ENCODE results near the gene FAM53B.
A peak's percentile ranks its signal among the peaks of the same experiment; 100 is the strongest.

Gene FAM53B

DNA sequence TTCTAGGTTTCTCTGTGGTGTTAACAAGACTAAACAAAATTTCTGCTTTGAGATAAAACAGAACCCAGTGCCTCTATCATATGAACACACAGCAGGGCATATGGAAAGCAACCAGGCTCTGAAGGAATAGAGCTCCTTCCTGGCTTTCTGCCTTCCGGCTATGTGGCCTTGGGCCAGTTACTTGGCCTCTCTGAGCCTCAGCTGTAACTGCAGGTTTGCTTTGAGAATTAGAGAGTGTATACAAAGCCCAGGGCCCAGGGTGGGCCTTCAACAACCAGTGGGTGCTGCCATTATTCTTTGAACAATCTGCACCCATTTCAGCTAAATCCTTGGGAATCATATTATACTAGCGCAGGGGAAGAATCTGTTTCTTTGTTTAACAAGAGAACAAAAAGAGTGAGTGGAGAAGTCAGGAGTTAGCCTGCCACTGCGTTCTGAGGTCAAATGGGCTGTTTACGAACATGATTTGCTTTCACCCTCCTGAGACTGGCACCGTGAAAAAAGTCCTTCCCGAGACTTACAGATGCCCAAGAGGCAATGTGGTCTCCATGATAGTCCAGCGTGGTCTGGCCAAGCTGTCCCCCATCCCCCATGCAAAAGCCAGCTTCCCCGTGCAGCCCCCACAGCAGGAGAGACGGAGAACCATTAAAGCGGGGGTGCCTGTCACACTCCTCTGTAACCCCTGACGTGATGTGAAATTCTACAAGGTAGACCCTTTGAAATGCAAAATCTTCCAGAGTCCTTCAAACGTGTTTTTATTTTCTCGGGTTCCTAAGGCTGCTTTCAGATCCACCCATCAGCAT lies 4.9 kb downstream of the FAM53B start:
- no peaks in the 10 kb centered on the region for H3K27me3 Mint-ChIP-seq
- intact Hi-C loops (cut with micrococcal nuclease): no loop called here
- H3K27ac Mint-ChIP-seq: peak overlapping the region; percentile 75
- peaks cover 53% of the 10 kb centered on the region for H3K36me3 Mint-ChIP-seq (ENCODE audit: low read depth)
- H3K4me3 Mint-ChIP-seq: no peak overlapping the region
- H3K9me3 Mint-ChIP-seq: no peaks in the 10 kb centered on the region
- H3K4me1 Mint-ChIP-seq (ENCODE audit: low read depth): peaks cover 82% of the 10 kb centered on the region

DNA sequence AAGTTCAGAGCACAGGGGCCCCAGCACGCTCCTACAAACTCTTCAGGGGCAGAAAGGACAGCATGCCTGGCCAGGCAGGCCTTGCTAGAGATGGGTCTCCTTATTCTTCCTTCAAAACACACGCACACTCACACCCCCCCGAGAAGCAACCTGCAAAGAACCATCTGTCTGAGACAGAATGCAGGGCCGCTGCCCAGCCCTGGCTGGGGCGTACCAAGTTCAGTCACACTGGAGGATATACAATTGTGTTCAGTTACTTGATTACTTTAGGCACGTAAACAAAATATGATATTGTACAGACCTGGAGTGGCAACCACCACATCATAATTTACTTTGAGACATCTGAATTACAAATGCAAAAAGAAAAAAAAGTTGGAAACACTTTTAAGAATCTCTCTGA lies 5.7 kb downstream of the FAM53B start:
- H3K4me1 Mint-ChIP-seq (ENCODE audit: low read depth): peaks cover 91% of the 10 kb centered on the region
- intact Hi-C loops (cut with micrococcal nuclease): no loop called here
- no peaks in the 10 kb centered on the region for H3K27me3 Mint-ChIP-seq
- peak overlapping the region; percentile 75 for H3K27ac Mint-ChIP-seq
- H3K4me3 Mint-ChIP-seq: no peak overlapping the region
- H3K36me3 Mint-ChIP-seq (ENCODE audit: low read depth): peaks cover 55% of the 10 kb centered on the region
- no peaks in the 10 kb centered on the region for H3K9me3 Mint-ChIP-seq

DNA sequence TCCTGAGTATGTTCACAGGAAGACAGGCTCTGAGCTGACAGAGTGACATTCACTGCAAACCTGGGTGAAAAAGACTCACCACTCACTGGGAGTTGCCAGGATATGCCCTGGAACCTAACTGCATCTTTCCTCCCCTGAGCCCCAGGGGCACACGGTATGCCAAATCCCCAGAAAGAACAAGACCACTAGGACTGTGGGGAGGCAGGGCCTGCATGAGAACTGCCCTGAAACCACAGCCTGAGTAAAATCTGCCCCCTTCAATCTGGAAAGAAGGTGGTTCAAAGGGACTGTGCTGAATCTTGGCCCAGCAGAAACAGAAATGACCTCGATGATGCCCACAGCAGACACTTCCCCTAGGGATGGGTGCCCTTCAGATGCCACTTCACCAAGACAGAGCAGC lies 6.5 kb downstream of the FAM53B start:
- H3K27ac Mint-ChIP-seq: no peak overlapping the region
- no peaks in the 10 kb centered on the region for H3K9me3 Mint-ChIP-seq
- peaks cover 93% of the 10 kb centered on the region for H3K4me1 Mint-ChIP-seq (ENCODE audit: low read depth)
- H3K36me3 Mint-ChIP-seq (ENCODE audit: low read depth): peaks cover 55% of the 10 kb centered on the region
- no peaks in the 10 kb centered on the region for H3K27me3 Mint-ChIP-seq
- H3K4me3 Mint-ChIP-seq: no peak overlapping the region
- intact Hi-C loops (cut with micrococcal nuclease): no loop called here

DNA sequence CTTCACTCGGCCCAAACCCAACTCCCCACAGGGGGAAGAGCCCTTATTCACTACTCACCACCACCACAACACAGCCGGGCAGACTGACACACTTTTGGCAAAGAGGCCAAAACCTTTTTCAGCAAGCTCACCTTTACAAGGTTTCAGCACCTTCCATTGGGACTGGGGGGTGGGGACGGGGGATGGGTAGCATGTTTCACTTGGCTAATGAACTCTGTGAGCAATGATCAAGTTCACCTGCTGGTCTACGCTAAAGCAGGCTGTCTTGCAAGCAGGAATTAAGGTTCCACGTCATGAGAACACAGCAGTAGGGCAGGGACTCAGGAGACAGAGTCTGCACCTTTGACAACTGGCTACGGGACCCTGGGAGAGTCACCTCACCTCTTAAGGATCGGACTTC lies 7.0 kb downstream of the FAM53B start:
- Mint-ChIP-seq H3K4me3 (no peak overlapping the region), H3K36me3 (ENCODE audit: low read depth) (peaks cover 57% of the 10 kb centered on the region), H3K27me3 (no peaks in the 10 kb centered on the region), H3K4me1 (ENCODE audit: low read depth) (peaks cover 93% of the 10 kb centered on the region), H3K27ac (peak overlapping the region; percentile 10), H3K9me3 (no peaks in the 10 kb centered on the region)
- intact Hi-C loops (cut with micrococcal nuclease): no loop called here

DNA sequence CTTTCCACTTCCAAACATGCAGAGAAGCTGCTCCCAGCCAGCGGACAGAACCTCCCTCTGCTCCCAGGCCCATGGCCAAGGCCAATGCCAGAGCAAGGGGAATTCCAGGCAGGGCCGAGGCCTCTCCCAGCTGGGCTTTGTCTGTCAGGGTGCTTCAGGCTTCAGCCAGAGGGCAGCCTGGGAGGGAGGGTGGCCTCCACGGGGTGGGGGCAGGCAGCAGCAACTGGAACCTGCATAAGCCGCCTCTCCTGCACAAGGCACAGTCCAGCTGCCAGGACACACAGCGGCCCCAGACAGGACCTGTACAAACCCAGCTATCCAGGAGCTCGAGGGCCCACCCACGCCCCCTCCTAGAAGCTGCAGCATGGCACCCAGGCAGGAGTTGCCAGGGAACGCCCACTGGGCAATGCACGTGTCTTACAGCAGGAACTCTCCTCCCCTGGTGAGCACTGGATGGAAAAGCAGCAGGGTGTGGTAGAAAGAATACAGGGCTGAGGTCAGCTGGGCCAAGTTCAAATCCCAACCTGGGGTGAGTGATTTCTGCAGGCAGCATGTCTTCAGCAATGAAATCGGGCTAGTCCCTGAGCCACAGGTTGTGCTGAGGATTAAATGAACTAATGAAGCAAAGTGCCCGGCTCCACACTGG lies 7.6 kb downstream of the FAM53B start:
- H3K36me3 Mint-ChIP-seq (ENCODE audit: low read depth): peaks cover 61% of the 10 kb centered on the region
- H3K9me3 Mint-ChIP-seq: no peaks in the 10 kb centered on the region
- no peak overlapping the region for H3K4me3 Mint-ChIP-seq
- H3K27ac Mint-ChIP-seq: peak overlapping the region; percentile 10
- intact Hi-C loops (cut with micrococcal nuclease): no loop called here
- H3K27me3 Mint-ChIP-seq: no peaks in the 10 kb centered on the region
- peaks cover 95% of the 10 kb centered on the region for H3K4me1 Mint-ChIP-seq (ENCODE audit: low read depth)

DNA sequence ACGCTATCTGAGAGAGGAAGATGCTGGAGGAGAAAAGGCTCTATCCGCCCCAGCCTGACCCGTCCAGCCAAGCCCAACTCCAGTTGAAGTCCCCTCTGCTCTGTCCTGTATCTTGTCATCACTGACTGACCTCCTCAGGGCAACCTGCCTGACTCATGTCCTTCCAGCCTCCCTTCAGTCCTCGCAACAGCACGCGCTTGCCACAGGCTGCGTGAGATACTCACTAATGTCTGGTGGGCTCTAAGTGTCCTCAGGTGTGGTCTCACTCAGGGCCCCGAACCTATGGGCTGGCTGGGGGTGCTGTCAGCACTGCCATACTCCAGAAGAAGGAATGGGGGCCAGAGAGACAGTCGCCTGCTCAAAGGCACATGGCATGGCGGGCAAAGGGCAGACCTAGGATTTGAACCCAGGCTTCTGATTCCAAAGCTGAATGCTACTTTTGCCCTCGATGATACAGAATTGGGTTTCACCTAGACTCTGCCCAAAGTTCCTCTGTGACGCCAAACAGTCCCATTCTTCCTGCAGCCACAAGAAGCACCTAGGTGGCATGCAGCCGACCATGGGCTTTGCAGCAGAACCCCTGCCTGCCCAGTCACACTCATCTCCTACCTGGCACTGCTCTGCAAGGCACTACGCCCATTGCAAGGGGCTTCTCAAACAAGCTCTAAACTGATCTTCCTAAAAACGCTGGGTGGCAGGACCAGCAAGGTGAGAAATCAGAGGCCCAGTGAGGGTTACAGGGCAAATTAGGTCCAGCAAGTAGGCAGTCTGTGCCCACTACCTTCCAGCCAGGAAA lies 8.5 kb downstream of the FAM53B start:
- Mint-ChIP-seq H3K27ac (peak overlapping the region; percentile 10), H3K9me3 (no peaks in the 10 kb centered on the region), H3K36me3 (ENCODE audit: low read depth) (peaks cover 62% of the 10 kb centered on the region), H3K4me1 (ENCODE audit: low read depth) (peaks cover 91% of the 10 kb centered on the region), H3K4me3 (no peak overlapping the region), H3K27me3 (no peaks in the 10 kb centered on the region)
- intact Hi-C loops (cut with micrococcal nuclease): no loop called here

DNA sequence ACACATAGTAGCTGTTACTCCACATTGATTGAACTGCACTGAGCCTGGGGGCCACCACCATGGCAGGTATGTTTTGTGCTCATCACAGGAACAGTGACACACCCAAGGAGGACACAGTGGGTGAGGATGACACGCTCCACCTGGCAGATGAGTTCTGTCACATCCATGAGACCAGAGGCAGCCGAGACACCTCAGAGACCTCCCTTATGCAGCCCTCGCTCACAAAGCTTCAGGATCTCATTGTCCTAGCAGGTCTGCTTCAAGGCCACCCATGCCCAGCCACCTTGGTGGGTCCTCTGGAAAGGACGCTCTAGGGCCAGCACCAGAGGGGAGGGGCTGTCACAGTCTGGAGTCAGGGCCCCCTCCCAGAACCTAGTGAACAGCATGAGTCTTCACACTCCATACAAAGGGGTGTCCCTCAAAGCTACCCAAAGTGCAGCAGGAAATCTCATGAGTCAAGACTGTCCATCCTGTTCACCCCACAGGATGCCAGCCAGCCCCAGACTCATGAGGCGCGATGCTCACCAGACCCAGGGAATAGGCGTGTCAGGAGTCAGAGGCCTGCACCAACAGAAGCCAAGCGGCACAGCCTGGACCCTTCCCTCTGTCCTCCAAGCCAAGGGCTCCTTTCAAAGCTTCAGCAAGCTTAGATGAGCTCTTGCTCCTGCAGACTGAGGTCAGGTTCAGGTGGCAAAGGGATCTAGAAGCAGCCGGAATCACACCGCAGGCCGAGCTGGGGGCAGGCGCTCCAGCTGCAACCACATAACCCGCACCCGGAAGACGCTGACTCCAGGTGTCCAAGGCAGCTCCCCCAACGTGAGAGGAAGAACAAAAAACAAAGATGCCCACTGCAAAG lies 9.6 kb downstream of the FAM53B start:
- H3K27me3 Mint-ChIP-seq: no peaks in the 10 kb centered on the region
- H3K4me1 Mint-ChIP-seq (ENCODE audit: low read depth): peaks cover 90% of the 10 kb centered on the region
- no peaks in the 10 kb centered on the region for H3K9me3 Mint-ChIP-seq
- H3K36me3 Mint-ChIP-seq (ENCODE audit: low read depth): peaks cover 67% of the 10 kb centered on the region
- no peak overlapping the region for H3K4me3 Mint-ChIP-seq
- intact Hi-C loops (cut with micrococcal nuclease): no loop called here
- peak overlapping the region; percentile 52 for H3K27ac Mint-ChIP-seq

DNA sequence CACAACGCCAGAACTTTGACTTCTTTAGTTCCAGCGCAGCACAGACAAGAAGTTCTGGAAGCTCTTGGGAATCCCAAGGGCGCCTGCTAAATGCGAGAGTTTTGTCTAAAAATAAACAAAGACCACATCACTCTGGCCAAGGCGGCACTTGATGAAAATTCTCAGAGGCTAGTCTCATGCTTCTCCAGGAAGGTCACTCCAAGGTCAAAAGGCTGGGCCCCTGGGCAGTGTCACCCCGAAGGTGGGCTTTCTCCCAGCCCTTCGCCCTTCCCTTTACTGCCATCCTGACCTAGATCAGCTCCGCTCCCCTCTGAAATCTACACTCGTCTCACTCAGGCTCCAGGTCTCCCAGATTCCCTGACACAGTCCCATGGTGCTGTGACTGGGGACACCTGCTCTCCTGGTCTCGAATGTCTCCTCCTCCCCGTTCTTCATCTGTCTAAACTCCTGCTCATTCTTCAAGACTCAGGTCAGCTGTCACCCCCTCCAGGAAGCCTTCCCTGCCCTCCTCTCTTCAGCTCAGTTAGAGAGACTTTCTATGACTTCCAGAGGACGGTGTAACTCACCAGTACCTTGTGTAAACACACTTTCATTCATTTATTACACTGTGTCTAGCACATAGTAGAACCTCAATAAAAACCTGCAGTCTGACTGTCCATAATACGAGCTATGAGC lies 10.5 kb downstream of the FAM53B start:
- Mint-ChIP-seq H3K36me3 (ENCODE audit: low read depth) (peaks cover 60% of the 10 kb centered on the region), H3K27ac (peak overlapping the region; percentile 52), H3K9me3 (no peaks in the 10 kb centered on the region), H3K4me3 (no peak overlapping the region), H3K4me1 (ENCODE audit: low read depth) (peaks cover 90% of the 10 kb centered on the region), H3K27me3 (no peaks in the 10 kb centered on the region)
- intact Hi-C loops (cut with micrococcal nuclease): no loop called here

DNA sequence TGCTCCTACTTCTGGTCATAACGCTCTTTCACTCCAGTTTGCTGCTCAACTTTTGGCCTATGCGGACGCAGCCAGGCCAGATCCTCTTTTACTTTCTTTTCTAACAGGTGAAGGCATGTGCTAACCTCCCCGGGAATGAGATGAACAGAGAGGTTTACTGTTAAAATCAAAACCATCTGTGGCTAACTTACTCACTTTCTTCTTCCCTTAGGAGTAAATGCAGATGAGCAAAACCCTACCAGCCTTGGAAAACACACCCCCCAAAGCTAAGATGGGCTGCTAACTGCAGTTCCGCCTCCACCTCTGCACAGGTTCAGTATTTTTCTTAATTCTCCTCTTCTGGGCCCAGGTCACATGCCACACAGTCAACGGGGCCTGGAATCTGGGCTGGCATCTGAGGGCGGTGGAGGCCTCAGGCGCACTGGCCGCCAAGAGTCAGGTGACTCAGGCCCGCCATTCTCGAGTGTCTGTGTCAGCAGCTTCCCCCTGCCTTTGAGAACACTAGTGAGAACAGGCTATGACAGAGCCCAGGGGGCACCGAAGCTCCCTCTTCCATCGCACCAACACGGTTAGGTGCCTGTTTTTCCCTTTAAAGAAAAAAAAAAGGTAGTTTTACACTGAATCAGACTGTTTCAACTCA lies 11.1 kb downstream of the FAM53B start:
- Mint-ChIP-seq H3K27me3 (no peaks in the 10 kb centered on the region), H3K36me3 (ENCODE audit: low read depth) (peaks cover 60% of the 10 kb centered on the region), H3K4me1 (ENCODE audit: low read depth) (peaks cover 90% of the 10 kb centered on the region), H3K27ac (peak overlapping the region; percentile 52), H3K4me3 (no peak overlapping the region), H3K9me3 (no peaks in the 10 kb centered on the region)
- intact Hi-C loops (cut with micrococcal nuclease): no loop called here

DNA sequence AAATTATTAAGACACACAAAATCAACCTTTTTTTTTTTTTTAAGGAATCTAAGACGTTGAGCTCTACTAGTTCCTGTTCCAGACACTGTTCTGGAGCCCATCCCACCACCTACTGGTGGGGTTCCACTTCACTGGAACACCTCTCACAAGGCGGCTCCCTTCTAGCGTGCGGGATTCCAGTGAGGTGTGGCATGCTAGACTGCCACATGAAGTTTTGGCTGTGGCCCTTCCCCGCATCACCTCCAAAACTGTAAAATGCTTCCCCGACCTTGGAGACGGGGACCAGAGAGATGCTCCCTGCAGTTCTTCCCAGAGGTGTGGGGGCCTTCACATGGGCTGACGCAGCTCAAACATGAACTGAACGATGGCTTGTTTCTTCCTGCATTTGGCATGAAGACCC lies 12.6 kb downstream of the FAM53B start:
- H3K27ac Mint-ChIP-seq: peak overlapping the region; percentile 56
- H3K36me3 Mint-ChIP-seq (ENCODE audit: low read depth): peaks cover 53% of the 10 kb centered on the region
- H3K9me3 Mint-ChIP-seq: no peaks in the 10 kb centered on the region
- no peak overlapping the region for H3K4me3 Mint-ChIP-seq
- no peaks in the 10 kb centered on the region for H3K27me3 Mint-ChIP-seq
- intact Hi-C loops (cut with micrococcal nuclease): no loop called here
- peaks cover 86% of the 10 kb centered on the region for H3K4me1 Mint-ChIP-seq (ENCODE audit: low read depth)

DNA sequence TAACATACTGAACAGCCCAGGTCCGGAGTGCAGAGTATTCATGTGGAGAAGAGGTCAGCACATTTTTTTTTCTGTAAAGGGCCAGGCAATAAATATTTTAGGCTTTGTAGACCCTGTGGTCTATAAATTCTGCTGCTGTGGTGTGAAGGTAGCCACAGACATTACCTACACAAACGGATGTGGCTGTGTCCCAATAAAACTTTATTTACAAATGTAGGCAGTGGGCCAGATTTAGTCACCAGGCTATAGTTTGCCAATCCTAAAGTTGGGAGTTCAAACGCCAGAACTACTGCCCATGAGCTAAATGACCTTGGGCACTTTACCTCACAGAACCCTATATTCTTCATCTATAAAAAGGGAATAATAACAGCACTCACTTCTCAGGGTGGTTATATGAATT lies 13.4 kb downstream of the FAM53B start:
- Mint-ChIP-seq H3K4me1 (ENCODE audit: low read depth) (peaks cover 86% of the 10 kb centered on the region), H3K4me3 (no peak overlapping the region), H3K36me3 (ENCODE audit: low read depth) (peaks cover 48% of the 10 kb centered on the region), H3K27ac (peak overlapping the region; percentile 93), H3K9me3 (no peaks in the 10 kb centered on the region), H3K27me3 (no peaks in the 10 kb centered on the region)
- intact Hi-C loops (cut with micrococcal nuclease): no loop called here

DNA sequence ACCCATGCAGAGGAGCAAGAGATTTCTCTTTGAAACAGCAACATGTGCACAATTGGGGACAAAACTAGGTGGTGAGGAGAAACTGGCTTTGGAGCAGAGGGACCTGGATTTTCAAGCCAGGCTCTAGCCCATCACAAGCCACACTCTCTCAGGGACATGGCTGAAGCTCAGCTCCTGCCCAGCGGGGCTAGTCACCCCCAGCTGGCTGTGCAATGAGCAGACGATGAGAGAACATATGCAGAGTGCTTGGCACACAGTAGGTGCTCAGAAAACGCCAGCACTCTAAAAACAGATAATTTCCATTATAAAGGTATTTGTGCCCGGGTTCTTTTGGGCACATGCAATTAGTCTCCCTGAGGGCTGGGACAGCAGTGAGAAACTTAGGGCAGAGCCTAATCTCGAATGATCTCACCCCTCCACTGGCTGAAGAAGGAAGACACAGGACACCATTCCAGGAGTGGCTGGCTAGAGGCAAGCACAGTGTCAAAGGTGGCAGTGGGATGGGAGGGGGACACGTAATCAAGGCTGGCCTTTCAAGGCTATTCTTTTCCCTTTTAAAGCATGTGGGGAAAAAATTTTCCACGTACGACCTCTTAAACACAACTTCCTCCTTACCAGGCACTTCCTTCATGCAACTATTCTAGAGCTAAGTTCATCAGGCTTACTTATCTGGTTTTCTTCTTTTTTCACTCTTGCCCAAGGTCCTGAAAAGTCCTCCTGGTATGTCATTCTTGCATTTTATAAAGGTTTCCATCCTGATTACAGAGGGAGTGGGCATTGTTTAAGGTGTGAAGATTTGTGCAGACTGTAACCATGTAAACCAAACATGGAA lies 15.1 kb downstream of the FAM53B start:
- Mint-ChIP-seq H3K27ac (peak overlapping the region; percentile 93), H3K9me3 (no peaks in the 10 kb centered on the region), H3K4me3 (peak overlapping the region; percentile 23), H3K36me3 (ENCODE audit: low read depth) (peaks cover 47% of the 10 kb centered on the region), H3K4me1 (ENCODE audit: low read depth) (peaks cover 88% of the 10 kb centered on the region), H3K27me3 (no peaks in the 10 kb centered on the region)
- intact Hi-C loops (cut with micrococcal nuclease): loop anchor here (1.0 kb wide), 1 partner anchor 11 kb away; no protein-coding TSS in a partner anchor

Measured in dendritic cell treated with granulocyte-macrophage colony-stimulating factor and Interleukin-4, amounts not matched to agents 40 ng/mL and 50 ng/mL, for 4 days (primary cell).